ENCODE data around the gene STAT6.
"Not testable (repeated sequence)": the region's sequence is repeated elsewhere in the genome, so short reads cannot be mapped to it uniquely, and the experiment has no call there.

STAT6 gene

GRCh38 chr12:57058454-57058853, 52.7 kb downstream of the STAT6 start:
- in situ Hi-C loops (cut with HindIII; ENCODE audit: low sequenced_read_pairs) = no loop called here

DNA sequence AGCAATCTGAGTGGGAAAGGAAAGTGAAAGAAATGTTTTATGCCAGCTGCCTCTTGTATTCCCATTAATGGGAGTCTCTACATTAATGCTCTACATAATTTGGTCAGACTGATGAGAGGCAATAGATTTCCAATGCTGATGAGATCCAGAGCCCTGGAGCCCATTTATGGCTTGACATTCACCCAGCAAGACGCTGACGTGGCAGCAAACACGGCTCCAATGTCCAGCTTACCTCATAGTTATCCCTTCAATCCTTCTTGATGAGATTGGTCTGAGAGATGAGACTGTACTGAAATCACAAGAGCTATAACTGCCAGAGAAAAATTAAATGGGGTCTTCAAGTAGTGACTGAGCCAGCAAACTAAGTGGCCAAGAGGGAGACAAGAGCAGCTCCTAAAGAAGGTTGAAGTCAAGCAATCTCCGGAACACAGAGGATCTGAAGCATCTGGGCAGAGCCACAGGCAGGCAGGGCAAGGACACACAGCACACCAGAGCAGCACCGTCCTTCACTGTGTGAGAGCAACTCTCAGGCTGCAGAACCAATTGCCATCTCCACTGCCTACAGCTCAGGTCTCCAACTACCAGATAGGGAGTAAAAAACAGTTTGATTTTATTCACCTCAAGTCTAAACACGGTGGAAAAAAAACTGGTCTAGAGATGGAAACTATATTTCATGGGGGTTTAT, 54.0 kb downstream of the STAT6 start:
- in situ Hi-C loops (cut with HindIII; ENCODE audit: low sequenced_read_pairs) = no loop called here

- in situ Hi-C loops (cut with HindIII; ENCODE audit: low sequenced_read_pairs) = no loop called here
These were observed 55.3 kb downstream of the STAT6 start for GRCh38 chr12:57055824-57056223.

GRCh38 chr12:57053901-57054300, 57.3 kb downstream of the STAT6 start:
- in situ Hi-C loops (cut with HindIII; ENCODE audit: low sequenced_read_pairs) = not testable (repeated sequence)

DNA sequence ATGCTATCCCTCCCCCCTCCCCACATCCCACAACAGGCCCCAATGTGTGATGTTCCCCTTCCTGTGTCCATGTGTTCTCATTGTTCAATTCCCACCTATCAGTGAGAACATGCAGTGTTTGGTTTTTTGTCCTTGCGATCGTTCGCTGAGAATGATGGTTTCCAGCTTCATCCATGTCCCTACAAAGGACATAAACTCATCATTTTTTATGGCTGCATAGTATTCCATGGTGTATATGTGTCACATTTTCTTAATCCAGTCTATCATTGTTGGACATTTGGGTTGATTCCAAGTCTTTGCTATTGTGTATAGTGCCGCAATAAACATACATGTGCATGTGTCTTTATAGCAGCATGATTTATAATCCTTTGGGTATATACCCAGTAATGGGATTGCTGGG, 58.0 kb downstream of the STAT6 start:
- in situ Hi-C loops (cut with HindIII; ENCODE audit: low sequenced_read_pairs) = not testable (repeated sequence)

DNA sequence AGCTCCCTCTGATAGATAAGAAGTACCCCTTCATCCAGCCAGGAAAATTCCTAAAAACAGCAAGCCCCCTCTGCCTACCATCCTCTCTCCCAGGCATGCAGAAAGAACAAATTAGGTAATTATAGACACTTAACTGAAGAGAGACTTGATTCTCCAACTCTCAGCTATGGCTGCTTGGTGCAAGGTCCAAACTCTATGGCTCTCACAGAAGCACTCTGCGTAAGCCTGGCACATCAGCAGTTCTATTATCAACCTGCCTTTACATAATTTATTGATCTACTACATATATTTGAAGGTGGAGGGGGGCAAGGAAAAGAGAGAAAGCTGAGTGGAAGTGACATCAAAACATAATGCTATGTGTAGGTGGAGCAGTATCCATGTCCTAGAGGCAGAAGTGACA, 60.2 kb downstream of the STAT6 start:
- in situ Hi-C loops (cut with HindIII; ENCODE audit: low sequenced_read_pairs) = no loop called here

DNA sequence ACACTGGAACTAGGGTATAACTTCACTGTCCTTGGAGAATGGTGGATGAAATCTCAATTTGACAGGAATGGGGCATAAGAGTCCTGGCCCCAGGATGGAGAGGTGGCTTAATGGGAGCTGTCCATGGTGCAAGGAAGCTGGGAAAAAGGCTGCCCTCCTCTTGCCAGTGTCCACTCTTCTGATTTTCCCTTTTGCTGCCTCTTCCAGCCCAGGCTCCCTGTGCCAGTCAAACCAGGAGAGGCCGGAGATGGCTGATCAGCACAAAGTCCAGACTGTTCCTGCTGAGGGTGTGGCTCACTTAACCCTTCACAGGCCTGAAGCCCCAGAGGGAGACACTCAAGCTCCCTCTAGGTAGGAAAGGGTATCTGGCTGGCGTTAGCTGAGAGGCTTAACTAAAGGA, 61.3 kb downstream of the STAT6 start, which contains the start of gene MYO1A:
TSS of gene MYO1A (minus strand) at position 240 of the 400 bp plus-strand sequence. CDS start 1,806 bp downstream, outside the sequence.
- in situ Hi-C loops (cut with HindIII; ENCODE audit: low sequenced_read_pairs) = no loop called here

DNA sequence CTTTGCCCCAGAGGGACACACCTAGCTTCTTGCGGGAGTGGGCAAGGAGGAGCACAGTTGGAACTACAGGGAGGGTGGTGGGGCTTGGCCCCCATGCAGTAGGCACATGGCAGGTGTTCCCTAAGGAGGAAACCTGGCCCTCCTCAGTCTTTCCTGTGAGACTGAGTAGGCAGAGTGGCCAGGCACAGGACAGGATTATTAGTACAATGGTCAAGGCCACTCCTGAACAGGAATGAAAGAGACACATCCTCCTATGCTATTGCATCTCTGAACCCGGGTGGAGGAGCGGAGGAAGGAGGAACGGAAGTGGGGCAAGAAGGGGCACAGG, 62.1 kb downstream of the STAT6 start:
- in situ Hi-C loops (cut with HindIII; ENCODE audit: low sequenced_read_pairs) = no loop called here

DNA sequence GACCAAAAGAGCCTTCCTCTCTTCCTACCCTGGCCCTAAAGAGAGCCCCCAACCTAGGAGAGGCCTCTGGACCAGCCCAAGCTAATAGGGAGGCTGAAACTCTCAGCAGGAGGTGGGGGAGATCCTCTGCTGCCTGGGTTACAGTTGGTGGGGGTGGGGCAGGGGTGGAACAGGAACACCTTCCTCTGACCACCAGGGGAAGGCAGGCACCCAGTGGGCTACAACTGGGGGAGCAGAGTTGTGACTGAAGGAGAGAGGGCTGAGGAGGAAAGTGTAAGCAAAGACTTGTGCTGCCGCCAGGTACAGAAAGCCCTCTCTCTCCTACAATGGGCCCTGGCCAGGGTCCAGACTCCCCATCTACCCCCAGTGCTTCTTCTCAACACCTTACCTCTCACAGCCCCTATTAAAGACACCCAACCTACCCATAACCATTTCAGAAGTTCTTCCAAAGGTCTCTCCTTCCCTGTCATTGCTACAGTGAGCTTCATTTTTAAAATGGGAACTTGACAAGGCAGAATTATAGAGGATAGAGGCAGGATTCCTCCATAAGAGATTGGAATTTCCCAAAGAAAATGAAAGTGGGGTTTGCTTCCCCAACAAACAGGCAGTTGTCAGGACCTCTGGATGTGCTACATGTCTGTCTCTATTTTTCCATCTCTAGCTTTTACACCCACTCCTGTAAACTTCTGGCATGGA, 62.6 kb downstream of the STAT6 start:
- in situ Hi-C loops (cut with HindIII; ENCODE audit: low sequenced_read_pairs) = no loop called here

DNA sequence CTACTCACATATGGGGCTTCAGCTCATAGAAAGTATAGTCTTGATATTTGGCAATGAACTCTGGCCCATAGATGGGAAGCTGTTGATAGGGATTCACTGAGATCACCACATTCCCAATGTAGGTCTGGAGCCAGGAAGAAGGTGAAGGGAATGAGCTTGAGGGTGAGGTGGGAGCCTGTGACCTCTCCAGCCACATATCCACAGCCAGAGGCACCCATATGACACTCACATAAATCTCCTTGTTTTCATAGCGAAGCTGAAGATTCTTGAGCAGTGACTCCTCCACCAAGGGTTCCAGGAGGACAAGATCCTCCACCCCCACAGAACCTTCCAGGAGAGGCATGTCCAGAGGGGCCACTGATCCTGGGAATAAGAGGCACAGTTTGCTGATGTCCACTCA, 63.2 kb downstream of the STAT6 start:
- in situ Hi-C loops (cut with HindIII; ENCODE audit: low sequenced_read_pairs) = no loop called here

GRCh38 chr12:57046947-57047890, 63.9 kb downstream of the STAT6 start:
- in situ Hi-C loops (cut with HindIII; ENCODE audit: low sequenced_read_pairs) = no loop called here

- in situ Hi-C loops (cut with HindIII; ENCODE audit: low sequenced_read_pairs) = no loop called here
These were observed 64.9 kb downstream of the STAT6 start for GRCh38 chr12:57046086-57046791.

Data from DLD1 (cell line).